ENCODE measurements around the gene TEX35.

DNA sequence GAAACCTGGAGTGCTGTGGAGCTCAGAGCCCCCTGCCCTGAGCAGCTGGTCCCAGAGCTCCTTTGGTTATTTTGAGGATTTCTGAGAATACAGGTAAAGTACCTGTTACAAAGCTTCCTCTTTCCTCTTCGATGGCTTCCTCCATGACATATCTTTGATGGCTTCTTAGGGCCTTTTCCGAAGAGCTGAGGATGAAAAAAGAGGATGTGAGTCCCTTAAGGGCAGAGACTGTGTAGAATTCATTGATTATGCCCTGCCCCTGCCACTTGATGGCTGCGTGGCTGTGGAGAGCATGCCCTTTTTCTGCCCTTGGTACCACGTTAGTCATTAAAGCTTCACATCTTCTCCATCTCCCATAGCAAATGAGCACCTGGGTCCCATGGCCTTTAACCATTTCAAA, 14.2 kb downstream of the TEX35 start:
- no peak for TF ChIP-seq EZH2phosphoT487 (IDR thresholded peaks at IDR 0.05; ENCODE audit: borderline replicate concordance, low read depth, low read length)
- TF ChIP-seq, protein P1, sequence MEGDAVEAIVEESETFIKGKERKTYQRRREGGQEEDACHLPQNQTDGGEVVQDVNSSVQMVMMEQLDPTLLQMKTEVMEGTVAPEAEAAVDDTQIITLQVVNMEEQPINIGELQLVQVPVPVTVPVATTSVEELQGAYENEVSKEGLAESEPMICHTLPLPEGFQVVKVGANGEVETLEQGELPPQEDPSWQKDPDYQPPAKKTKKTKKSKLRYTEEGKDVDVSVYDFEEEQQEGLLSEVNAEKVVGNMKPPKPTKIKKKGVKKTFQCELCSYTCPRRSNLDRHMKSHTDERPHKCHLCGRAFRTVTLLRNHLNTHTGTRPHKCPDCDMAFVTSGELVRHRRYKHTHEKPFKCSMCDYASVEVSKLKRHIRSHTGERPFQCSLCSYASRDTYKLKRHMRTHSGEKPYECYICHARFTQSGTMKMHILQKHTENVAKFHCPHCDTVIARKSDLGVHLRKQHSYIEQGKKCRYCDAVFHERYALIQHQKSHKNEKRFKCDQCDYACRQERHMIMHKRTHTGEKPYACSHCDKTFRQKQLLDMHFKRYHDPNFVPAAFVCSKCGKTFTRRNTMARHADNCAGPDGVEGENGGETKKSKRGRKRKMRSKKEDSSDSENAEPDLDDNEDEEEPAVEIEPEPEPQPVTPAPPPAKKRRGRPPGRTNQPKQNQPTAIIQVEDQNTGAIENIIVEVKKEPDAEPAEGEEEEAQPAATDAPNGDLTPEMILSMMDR (conservative IDR thresholded peaks at IDR 0.05; ENCODE audit: low read length), result no peak
